ENCODE results near the gene IL15RA. TPM values are rescaled to one million over a fixed set of nuclear protein-coding genes. Genes with fewer than 3 reads are reported as not detected.
A peak's percentile ranks its signal among the peaks of the same experiment; 100 is the strongest.

IL15RA gene
- total and polyA plus RNA-seq, 2 donors from 2014 or later = 6.8 to 13.9 TPM

GRCh38 chr10:5975641-5976473, 1.5 kb downstream of the IL15RA start:
- Histone ChIP-seq H3K27me3 (ENCODE audit: control insufficient read depth, insufficient read depth, low read length) (peaks cover 2% of the 10 kb centered on the region), H3K9me3 (ENCODE audit: control insufficient read depth in 2 of 3, insufficient read depth in 1 of 3, low read length in 3 of 3) (no peaks in the 10 kb centered on the region), H3K4me1 (ENCODE audit: control insufficient read depth in 2 of 3, insufficient read depth in 2 of 3, low read depth in 1 of 3, low read length in 3 of 3) (no peaks in the 10 kb centered on the region), H3K9ac (ENCODE audit: low read length in 3 of 3) (peak overlapping the region in 1 of 3 donors; percentile 73), H3K27ac (ENCODE audit: low read depth in 2 of 2, low read length in 2 of 2) (peak overlapping the region; percentile 88 to 96), H3K36me3 (ENCODE audit: control insufficient read depth in 2 of 3, insufficient read depth in 3 of 3, low read length in 3 of 3) (no peaks in the 10 kb centered on the region), H3K4me3 (ENCODE audit: low read length in 3 of 3) (peak overlapping the region in 2 of 3 donors; percentile 63 to 88)
- intact Hi-C loops (cut with DNase I) = no loop called here
- FAIRE-seq (no peak), DNase-seq (no peak)
- TF ChIP-seq CTCF (IDR thresholded peaks at IDR 0.05; ENCODE audit: borderline replicate concordance, extremely low read depth, insufficient read depth) = no peak

GRCh38 chr10:5973069-5973468, 4.3 kb downstream of the IL15RA start:
- DNase-seq (no peak), FAIRE-seq (no peak)
- intact Hi-C loops (cut with DNase I) = no loop called here
- no peaks in the 10 kb centered on the region for H3K9me3 ChIP-seq (ENCODE audit: control insufficient read depth in 2 of 3, insufficient read depth in 1 of 3, low read length in 3 of 3)
- no peak for TF ChIP-seq CTCF (IDR thresholded peaks at IDR 0.05; ENCODE audit: borderline replicate concordance, extremely low read depth, insufficient read depth)
- no peaks in the 10 kb centered on the region for H3K36me3 ChIP-seq (ENCODE audit: control insufficient read depth in 2 of 3, insufficient read depth in 3 of 3, low read length in 3 of 3)
- no peaks in the 10 kb centered on the region for H3K27me3 ChIP-seq (ENCODE audit: control insufficient read depth, insufficient read depth, low read length)
- H3K4me3 ChIP-seq (ENCODE audit: low read length in 3 of 3) = no peak overlapping the region
- H3K27ac ChIP-seq (ENCODE audit: low read depth in 2 of 2, low read length in 2 of 2) = no peak overlapping the region
- H3K9ac ChIP-seq (ENCODE audit: low read length in 3 of 3) = no peak overlapping the region
- no peaks in the 10 kb centered on the region for H3K4me1 ChIP-seq (ENCODE audit: control insufficient read depth in 2 of 3, insufficient read depth in 2 of 3, low read depth in 1 of 3, low read length in 3 of 3)

- Histone ChIP-seq H3K4me3 (ENCODE audit: low read length in 3 of 3) (no peak overlapping the region), H3K4me1 (ENCODE audit: control insufficient read depth in 2 of 3, insufficient read depth in 2 of 3, low read depth in 1 of 3, low read length in 3 of 3) (no peaks in the 10 kb centered on the region)
- no peak for FAIRE-seq
These were observed 5.5 kb downstream of the IL15RA start for GRCh38 chr10:5971886-5972285.

More at GRCh38 chr10:5971886-5972285, 5.5 kb downstream of the IL15RA start:
- Histone ChIP-seq H3K27ac (ENCODE audit: low read depth in 2 of 2, low read length in 2 of 2) (no peak overlapping the region), H3K36me3 (ENCODE audit: control insufficient read depth in 2 of 3, insufficient read depth in 3 of 3, low read length in 3 of 3) (no peaks in the 10 kb centered on the region), H3K27me3 (ENCODE audit: control insufficient read depth, insufficient read depth, low read length) (no peaks in the 10 kb centered on the region), H3K9ac (ENCODE audit: low read length in 3 of 3) (no peak overlapping the region), H3K9me3 (ENCODE audit: control insufficient read depth in 2 of 3, insufficient read depth in 1 of 3, low read length in 3 of 3) (no peaks in the 10 kb centered on the region)
- intact Hi-C loops (cut with DNase I) = no loop called here
- no peak for TF ChIP-seq CTCF (IDR thresholded peaks at IDR 0.05; ENCODE audit: borderline replicate concordance, extremely low read depth, insufficient read depth)
- DNase-seq = no peak
